Lung (tissue), 12 donors: ENCODE results near the gene PKM. TPM values are rescaled to one million over a fixed set of nuclear protein-coding genes. Genes with fewer than 3 reads are reported as not detected.

ENCODE experiments used
- ATAC-seq: fragments of 200-7000 bp; cut with Tn5 transposase; one replicate; pipeline ENCODE4 v1.9.1; 2020; ENCODE audit warnings: moderate number of reproducible peaks; ENCODE audit not compliant: insufficient read depth, low FRiP score
- DNase-seq, 3 donors: peaks; one replicate each; pipeline ENCODE4 v3.0.0-alpha.2; 2013 to 2017
- H3K27ac ChIP-seq, 2 donors: one replicate each; pipeline ENCODE4 v1.5.1; 2013; ENCODE audit warnings: mild to moderate bottlenecking in 2 of 2, moderate library complexity in 2 of 2, control low read depth in 1 of 2, inconsistent platforms in 1 of 2, low read depth in 1 of 2, low read length in 1 of 2
- H3K27me3 ChIP-seq, 3 donors: one replicate each; pipeline ENCODE4 v1.5.1; 2013; ENCODE audit warnings: low read length in 2 of 3; ENCODE audit not compliant: control insufficient read depth in 3 of 3, insufficient read depth in 3 of 3
- H3K36me3 ChIP-seq, 4 donors: one replicate each; pipeline ENCODE4 v1.5.1; 2013; ENCODE audit warnings: low read length in 4 of 4, mild to moderate bottlenecking in 1 of 4, moderate library complexity in 1 of 4; ENCODE audit not compliant: control insufficient read depth in 4 of 4, insufficient read depth in 4 of 4
- H3K4me1 ChIP-seq, 5 donors: one replicate each; pipeline ENCODE4 v1.5.1; 2013; ENCODE audit warnings: low read length in 5 of 5, mild to moderate bottlenecking in 2 of 5, moderate library complexity in 1 of 5; ENCODE audit not compliant: control insufficient read depth in 5 of 5, insufficient read depth in 5 of 5
- H3K4me3 ChIP-seq: one replicate; pipeline ENCODE4 v1.5.1; 2013; ENCODE audit warnings: mild to moderate bottlenecking, control low read depth, moderate library complexity
- H3K9ac ChIP-seq, 2 donors: one replicate each; pipeline ENCODE4 v1.5.1; 2013; ENCODE audit warnings: low read length in 2 of 2, control low read depth in 1 of 2; ENCODE audit not compliant: insufficient read depth in 1 of 2
- H3K9me3 ChIP-seq, 4 donors: one replicate each; pipeline ENCODE4 v1.5.1; 2013; ENCODE audit warnings: low read length in 3 of 4, mild to moderate bottlenecking in 1 of 4, moderate library complexity in 1 of 4; ENCODE audit not compliant: control insufficient read depth in 4 of 4, insufficient read depth in 3 of 4
- WGBS, 2 donors: extraction: QIAGEN DNeasy Blood & Tissue Kit; methylation state at CpG; one replicate each; pipeline ENCODE4 v1.1.7; 2013; 5-methylcytosine and 5-hydroxymethylcytosine counted together
- polyA plus RNA-seq, 2 donors: library from polyadenylated mRNA; stranded (reverse); fragments of 200-250 nt; gene quantifications; one replicate each; pipeline ENCODE4 v1.2.1, GENCODE V29; 2013
- total RNA-seq, 2 donors: library from RNA; depleted of rRNA in 1 of 2; stranded (reverse); fragments of >200 nt in 1 of 2; gene quantifications; one replicate each; pipeline ENCODE4 v1.2.1, GENCODE V29; 2014 to 2021
- TF ChIP-seq, protein P1 (sequence below): IDR thresholded peaks from 2 replicates; pipeline ENCODE4 v1.5.1; 2012; ENCODE audit warnings: mild to moderate bottlenecking; ENCODE audit errors: control extremely low read depth, extremely low read depth
- donor health status: control.
- donor health status: control.
- donor health status: Bipolar disorder and iron deficiency.
- donor health status: healthy.
- donor health status: DM: yes; HTN: yes; CAD: no.

Gene PKM
- total and polyA plus RNA-seq, 4 donors, result 235 to 867 (median 504) TPM

DNA sequence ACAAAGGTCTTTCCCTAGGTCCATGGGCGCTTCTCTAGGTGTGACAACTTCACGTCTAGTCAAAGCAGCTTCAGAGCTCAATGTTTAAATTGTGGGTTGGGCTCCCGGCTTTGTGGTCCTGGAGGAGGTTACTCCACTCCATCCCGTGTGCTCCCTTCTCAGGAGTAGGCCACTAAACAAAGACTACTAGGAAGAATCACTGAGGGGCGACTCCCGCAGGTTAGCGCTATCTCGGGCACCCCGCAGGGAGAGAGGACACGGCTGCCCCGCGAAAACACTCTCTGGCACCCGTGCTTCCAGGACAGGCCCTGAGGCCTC, 40.9 kb upstream of the PKM start:
- Histone ChIP-seq H3K9me3 (no peaks in the 10 kb centered on the region), H3K36me3 (peaks cover 2 to 14% (median 5%) of the 10 kb centered on the region in 4 donors), H3K9ac (peak overlapping the region; percentile 54 to 89), H3K4me1 (peaks cover 0 to 18% (median 6%) of the 10 kb centered on the region in 5 donors), H3K27ac (peak overlapping the region; percentile 92 to 97), H3K27me3 (no peaks in the 10 kb centered on the region), H3K4me3 (peak overlapping the region; percentile 84)
- DNase-seq, result peak in 2 of 3 donors; percentile 16 to 25
- ATAC-seq, result peak; percentile 3
- WGBS, 2 donors, result 3 to 5% methylated on average over 12 to 13 of the region's 13 CpGs
- TF ChIP-seq, protein P1, sequence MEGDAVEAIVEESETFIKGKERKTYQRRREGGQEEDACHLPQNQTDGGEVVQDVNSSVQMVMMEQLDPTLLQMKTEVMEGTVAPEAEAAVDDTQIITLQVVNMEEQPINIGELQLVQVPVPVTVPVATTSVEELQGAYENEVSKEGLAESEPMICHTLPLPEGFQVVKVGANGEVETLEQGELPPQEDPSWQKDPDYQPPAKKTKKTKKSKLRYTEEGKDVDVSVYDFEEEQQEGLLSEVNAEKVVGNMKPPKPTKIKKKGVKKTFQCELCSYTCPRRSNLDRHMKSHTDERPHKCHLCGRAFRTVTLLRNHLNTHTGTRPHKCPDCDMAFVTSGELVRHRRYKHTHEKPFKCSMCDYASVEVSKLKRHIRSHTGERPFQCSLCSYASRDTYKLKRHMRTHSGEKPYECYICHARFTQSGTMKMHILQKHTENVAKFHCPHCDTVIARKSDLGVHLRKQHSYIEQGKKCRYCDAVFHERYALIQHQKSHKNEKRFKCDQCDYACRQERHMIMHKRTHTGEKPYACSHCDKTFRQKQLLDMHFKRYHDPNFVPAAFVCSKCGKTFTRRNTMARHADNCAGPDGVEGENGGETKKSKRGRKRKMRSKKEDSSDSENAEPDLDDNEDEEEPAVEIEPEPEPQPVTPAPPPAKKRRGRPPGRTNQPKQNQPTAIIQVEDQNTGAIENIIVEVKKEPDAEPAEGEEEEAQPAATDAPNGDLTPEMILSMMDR, result no peak

DNA sequence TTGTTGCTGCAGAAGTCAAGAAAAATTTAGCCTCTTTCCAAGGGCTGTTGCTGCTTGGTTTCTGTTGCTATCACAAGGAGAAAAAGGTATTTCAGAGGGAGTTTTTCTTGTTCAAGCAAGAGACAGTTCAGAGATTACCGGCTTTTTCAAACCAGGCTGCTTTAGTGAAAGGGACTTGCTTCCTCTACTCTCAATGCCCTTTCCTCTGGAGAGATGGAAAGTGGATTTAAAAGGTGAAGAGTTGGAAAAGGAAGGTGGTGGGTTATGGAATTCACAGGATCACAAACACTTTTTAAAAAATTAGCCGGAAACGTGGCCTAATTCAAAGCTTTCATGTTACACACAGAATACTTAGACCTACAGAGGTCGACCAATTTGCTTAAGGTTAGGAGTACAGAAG, 40.2 kb upstream of the PKM start:
- TF ChIP-seq, protein P1, result no peak
- Histone ChIP-seq H3K4me3 (no peak overlapping the region), H3K27me3 (no peaks in the 10 kb centered on the region), H3K27ac (no peak overlapping the region), H3K4me1 (peaks cover 0 to 18% (median 6%) of the 10 kb centered on the region in 5 donors), H3K36me3 (peaks cover 8 to 20% (median 11%) of the 10 kb centered on the region in 4 donors), H3K9ac (peak overlapping the region in 1 of 2 donors; percentile 54), H3K9me3 (no peaks in the 10 kb centered on the region)
- ATAC-seq, result no peak
- DNase-seq, result no peak
- WGBS, 2 donors, result 81 to 87% methylated on average over 4 of the region's 4 CpGs

DNA sequence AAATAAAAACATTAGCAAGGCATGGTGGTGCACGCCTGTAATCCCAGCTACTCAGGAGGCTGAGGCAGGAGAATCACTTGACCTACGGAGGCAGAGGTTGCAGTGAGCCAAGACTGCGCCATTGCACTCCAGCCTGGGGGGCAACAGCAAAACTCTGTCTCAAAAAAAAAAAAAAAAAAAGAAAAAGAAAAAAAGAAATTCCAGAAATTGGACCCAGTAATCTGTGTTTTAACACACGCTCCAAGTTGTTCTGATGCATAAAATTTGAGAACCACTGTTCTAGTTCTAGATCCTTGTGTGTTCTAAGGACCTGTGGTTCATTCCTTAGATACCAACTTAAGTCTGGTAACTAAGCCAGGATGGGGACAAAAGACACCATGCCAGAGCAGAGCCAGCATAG, 38.7 kb upstream of the PKM start:
- TF ChIP-seq, protein P1, result no peak
- 95 to 97% methylated on average over 4 of the region's 4 CpGs for WGBS, 2 donors
- ATAC-seq (no peak), DNase-seq (no peak)
- Histone ChIP-seq H3K27ac (no peak overlapping the region), H3K4me1 (peaks cover 0 to 18% (median 6%) of the 10 kb centered on the region in 5 donors), H3K4me3 (no peak overlapping the region), H3K9ac (no peak overlapping the region), H3K9me3 (no peaks in the 10 kb centered on the region), H3K27me3 (no peaks in the 10 kb centered on the region), H3K36me3 (peaks cover 21 to 32% (median 23%) of the 10 kb centered on the region in 4 donors)

DNA sequence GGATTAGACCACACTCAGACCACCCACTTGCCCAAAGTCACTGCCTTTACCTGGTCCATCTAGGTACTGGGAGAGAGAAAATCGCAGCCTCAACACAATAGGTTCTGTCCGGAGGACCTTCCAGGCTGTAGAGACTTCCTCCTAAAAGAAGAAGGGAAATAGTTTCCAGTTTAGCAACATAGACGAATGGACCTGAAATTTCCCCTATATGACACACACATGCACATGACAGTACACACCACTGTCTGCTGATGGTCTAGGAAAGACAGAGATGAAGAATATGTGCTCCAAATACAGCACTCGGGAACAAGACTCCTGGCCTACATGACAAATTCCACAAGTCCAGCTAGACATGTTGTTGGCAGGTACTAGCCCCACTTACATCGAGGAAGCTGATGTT, 34.0 kb upstream of the PKM start:
- Histone ChIP-seq H3K36me3 (peaks cover 41 to 76% (median 61%) of the 10 kb centered on the region in 4 donors), H3K9ac (no peak overlapping the region), H3K27me3 (no peaks in the 10 kb centered on the region), H3K9me3 (no peaks in the 10 kb centered on the region), H3K27ac (no peak overlapping the region), H3K4me3 (no peak overlapping the region), H3K4me1 (no peaks in the 10 kb centered on the region)
- 86 to 88% methylated on average over 5 of the region's 5 CpGs for WGBS, 2 donors
- TF ChIP-seq, protein P1, result no peak
- no peak for ATAC-seq
- no peak for DNase-seq
